Stimulated activated naive B cell treated with anti-CD40 and anti-IgM and Interleukin-4, amounts not matched to agents 10 μg/mL and 1 μg/mL and 100 μg/mL, for 72 hours (primary cell): ENCODE results near the gene TMEM178A.
"Not testable (repeated sequence)": the region's sequence is repeated elsewhere in the genome, so short reads cannot be mapped to it uniquely, and the experiment has no call there.

Experiments
- ATAC-seq, 2 donors: fragments of 150-1000 bp; cut with Tn5 transposase; replicated peaks; 2 replicates each; pipeline ENCODE4 v1.10.0; 2021; ENCODE audit warnings: moderate library complexity in 1 of 2
- DNase-seq: peaks from one replicate; pipeline ENCODE4 v3.0.0; 2021
- H3K27ac Mint-ChIP-seq: one replicate; pipeline ENCODE4 v1.8.0; 2022; ENCODE audit warnings: mild to moderate bottlenecking, mixed read lengths
- H3K27me3 Mint-ChIP-seq, 2 donors: one replicate each; pipeline ENCODE4 v1.8.0; 2022; ENCODE audit warnings: mixed read lengths in 2 of 2
- H3K36me3 Mint-ChIP-seq, 2 donors: one replicate each; pipeline ENCODE4 v1.8.0; 2022; ENCODE audit warnings: mixed read lengths in 2 of 2, mild to moderate bottlenecking in 1 of 2
- H3K4me1 Mint-ChIP-seq, 2 donors: one replicate each; pipeline ENCODE4 v1.8.0; 2022; ENCODE audit warnings: mixed read lengths in 2 of 2, mild to moderate bottlenecking in 1 of 2
- H3K4me3 Mint-ChIP-seq, 2 donors: one replicate each; pipeline ENCODE4 v1.8.0; 2022; ENCODE audit warnings: mild to moderate bottlenecking in 2 of 2, mixed read lengths in 2 of 2, moderate library complexity in 1 of 2
- H3K9me3 Mint-ChIP-seq, 2 donors: one replicate each; pipeline ENCODE4 v1.8.0; 2022; ENCODE audit warnings: mixed read lengths in 2 of 2, mild to moderate bottlenecking in 1 of 2

Gene TMEM178A

GRCh38 chr2:39638581-39638980, 27.1 kb upstream of the TMEM178A start:
- H3K27ac Mint-ChIP-seq, result no peak overlapping the region
- DNase-seq (no peak), ATAC-seq (no peak)
- no peaks in the 10 kb centered on the region for H3K36me3 Mint-ChIP-seq
- H3K9me3 Mint-ChIP-seq, result no peaks in the 10 kb centered on the region
- H3K4me1 Mint-ChIP-seq, result no peaks in the 10 kb centered on the region
- no peaks in the 10 kb centered on the region for H3K27me3 Mint-ChIP-seq
- no peak overlapping the region for H3K4me3 Mint-ChIP-seq

GRCh38 chr2:39640107-39640506, 25.6 kb upstream of the TMEM178A start:
- Mint-ChIP-seq H3K9me3 (no peaks in the 10 kb centered on the region), H3K36me3 (no peaks in the 10 kb centered on the region), H3K27me3 (no peaks in the 10 kb centered on the region), H3K4me3 (no peak overlapping the region), H3K4me1 (no peaks in the 10 kb centered on the region), H3K27ac (no peak overlapping the region)
- ATAC-seq (no peak), DNase-seq (no peak)

GRCh38 chr2:39640681-39641080, 25.0 kb upstream of the TMEM178A start:
- Mint-ChIP-seq H3K36me3 (no peaks in the 10 kb centered on the region), H3K27ac (no peak overlapping the region), H3K9me3 (no peaks in the 10 kb centered on the region), H3K4me3 (no peak overlapping the region), H3K27me3 (no peaks in the 10 kb centered on the region), H3K4me1 (no peaks in the 10 kb centered on the region)
- DNase-seq, result no peak
- no peak for ATAC-seq

- no peaks in the 10 kb centered on the region for H3K36me3 Mint-ChIP-seq
- no peak for ATAC-seq
These were observed 24.1 kb upstream of the TMEM178A start for GRCh38 chr2:39641635-39642034.

GRCh38 chr2:39642051-39642718, 23.5 kb upstream of the TMEM178A start:
- H3K9me3 Mint-ChIP-seq, result no peaks in the 10 kb centered on the region
- no peaks in the 10 kb centered on the region for H3K36me3 Mint-ChIP-seq
- H3K4me1 Mint-ChIP-seq, result no peaks in the 10 kb centered on the region
- ATAC-seq, result no peak
- no peak overlapping the region for H3K27ac Mint-ChIP-seq
- H3K4me3 Mint-ChIP-seq, result no peak overlapping the region
- DNase-seq, result no peak
- H3K27me3 Mint-ChIP-seq, result no peaks in the 10 kb centered on the region

More at GRCh38 chr2:39641635-39642034, 24.1 kb upstream of the TMEM178A start:
- Mint-ChIP-seq H3K4me3 (no peak overlapping the region), H3K9me3 (no peaks in the 10 kb centered on the region), H3K27ac (no peak overlapping the region), H3K4me1 (no peaks in the 10 kb centered on the region), H3K27me3 (no peaks in the 10 kb centered on the region)
- no peak for DNase-seq

- no peak overlapping the region for H3K4me3 Mint-ChIP-seq
- no peaks in the 10 kb centered on the region for H3K27me3 Mint-ChIP-seq
- no peaks in the 10 kb centered on the region for H3K9me3 Mint-ChIP-seq
- no peak overlapping the region for H3K27ac Mint-ChIP-seq
- no peaks in the 10 kb centered on the region for H3K4me1 Mint-ChIP-seq
- DNase-seq, result no peak
- no peaks in the 10 kb centered on the region for H3K36me3 Mint-ChIP-seq
- ATAC-seq, result no peak
These were observed 19.9 kb upstream of the TMEM178A start for GRCh38 chr2:39645826-39646225.

GRCh38 chr2:39646267-39646666, 19.4 kb upstream of the TMEM178A start:
- Mint-ChIP-seq H3K4me1 (no peaks in the 10 kb centered on the region), H3K4me3 (no peak overlapping the region), H3K27me3 (no peaks in the 10 kb centered on the region), H3K27ac (no peak overlapping the region), H3K9me3 (no peaks in the 10 kb centered on the region), H3K36me3 (no peaks in the 10 kb centered on the region)
- no peak for ATAC-seq
- DNase-seq, result no peak

GRCh38 chr2:39647104-39647765, 18.5 kb upstream of the TMEM178A start:
- ATAC-seq (no peak), DNase-seq (no peak)
- Mint-ChIP-seq H3K9me3 (no peaks in the 10 kb centered on the region), H3K27me3 (no peaks in the 10 kb centered on the region), H3K4me1 (no peaks in the 10 kb centered on the region), H3K27ac (no peak overlapping the region), H3K36me3 (no peaks in the 10 kb centered on the region), H3K4me3 (no peak overlapping the region)

- H3K9me3 Mint-ChIP-seq, result no peaks in the 10 kb centered on the region
- no peak for DNase-seq
- H3K27me3 Mint-ChIP-seq, result peaks cover 0 to 7% of the 10 kb centered on the region in 2 donors
These were observed 17.1 kb upstream of the TMEM178A start for GRCh38 chr2:39648580-39648979.

GRCh38 chr2:39649511-39649910, 16.2 kb upstream of the TMEM178A start:
- no peak for ATAC-seq
- no peaks in the 10 kb centered on the region for H3K36me3 Mint-ChIP-seq
- no peak overlapping the region for H3K27ac Mint-ChIP-seq
- H3K4me3 Mint-ChIP-seq, result no peak overlapping the region
- peaks cover 0 to 12% of the 10 kb centered on the region in 2 donors for H3K27me3 Mint-ChIP-seq
- H3K9me3 Mint-ChIP-seq, result no peaks in the 10 kb centered on the region
- no peak for DNase-seq
- H3K4me1 Mint-ChIP-seq, result no peaks in the 10 kb centered on the region

More at GRCh38 chr2:39648580-39648979, 17.1 kb upstream of the TMEM178A start:
- Mint-ChIP-seq H3K36me3 (no peaks in the 10 kb centered on the region), H3K27ac (no peak overlapping the region), H3K4me3 (no peak overlapping the region), H3K4me1 (no peaks in the 10 kb centered on the region)
- no peak for ATAC-seq

- DNase-seq (no peak), ATAC-seq (no peak)
- H3K4me1 Mint-ChIP-seq, result no peaks in the 10 kb centered on the region
- H3K36me3 Mint-ChIP-seq, result no peaks in the 10 kb centered on the region
- no peaks in the 10 kb centered on the region for H3K9me3 Mint-ChIP-seq
- H3K27me3 Mint-ChIP-seq, result peaks cover 0 to 12% of the 10 kb centered on the region in 2 donors
- no peak overlapping the region for H3K4me3 Mint-ChIP-seq
- no peak overlapping the region for H3K27ac Mint-ChIP-seq
These were observed 15.2 kb upstream of the TMEM178A start for GRCh38 chr2:39650468-39650867.

GRCh38 chr2:39656215-39656614, 9.5 kb upstream of the TMEM178A start:
- H3K9me3 Mint-ChIP-seq, H3K27ac Mint-ChIP-seq, H3K36me3 Mint-ChIP-seq, DNase-seq, H3K4me3 Mint-ChIP-seq, ATAC-seq, H3K4me1 Mint-ChIP-seq: not testable (repeated sequence)
- peaks cover 0 to 12% of the 10 kb centered on the region in 2 donors for H3K27me3 Mint-ChIP-seq

- ATAC-seq (no peak), DNase-seq (no peak)
- Mint-ChIP-seq H3K4me1 (peaks cover 0 to 5% of the 10 kb centered on the region in 2 donors), H3K27ac (no peak overlapping the region), H3K9me3 (no peaks in the 10 kb centered on the region), H3K36me3 (no peaks in the 10 kb centered on the region), H3K27me3 (peaks cover 0 to 12% of the 10 kb centered on the region in 2 donors), H3K4me3 (no peak overlapping the region)
These were observed 8.3 kb upstream of the TMEM178A start for GRCh38 chr2:39657287-39657937.

- no peak overlapping the region for H3K27ac Mint-ChIP-seq
- H3K27me3 Mint-ChIP-seq, result peaks cover 0 to 11% of the 10 kb centered on the region in 2 donors
- H3K36me3 Mint-ChIP-seq, result no peaks in the 10 kb centered on the region
- H3K4me1 Mint-ChIP-seq, result peaks cover 0 to 5% of the 10 kb centered on the region in 2 donors
- no peaks in the 10 kb centered on the region for H3K9me3 Mint-ChIP-seq
- H3K4me3 Mint-ChIP-seq, result no peak overlapping the region
- ATAC-seq (no peak), DNase-seq (no peak)
These were observed 7.3 kb upstream of the TMEM178A start for GRCh38 chr2:39658371-39658770.
